DOHH2 (cell line): Measurements from ENCODE around the gene THEM4.

Experiments
- EZH2phosphoT487 ChIP-seq: fragments of 200-600 bp; sonication (generic); IDR thresholded peaks from 2 replicates; pipeline ENCODE4 v1.6.1; 2017; ENCODE audit warnings: borderline replicate concordance, mild to moderate bottlenecking, antibody characterized with exemption, low read length, moderate library complexity, mixed read lengths
- TF ChIP-seq, protein P1 (sequence below): fragments of 200-600 bp; sonication (generic); IDR thresholded peaks from one replicate; pipeline ENCODE4 v1.5.1; 2014; ENCODE audit warnings: antibody characterized with exemption, mild to moderate bottlenecking, low read depth, low read length; ENCODE audit not compliant: poor library complexity, severe bottlenecking

DNA sequence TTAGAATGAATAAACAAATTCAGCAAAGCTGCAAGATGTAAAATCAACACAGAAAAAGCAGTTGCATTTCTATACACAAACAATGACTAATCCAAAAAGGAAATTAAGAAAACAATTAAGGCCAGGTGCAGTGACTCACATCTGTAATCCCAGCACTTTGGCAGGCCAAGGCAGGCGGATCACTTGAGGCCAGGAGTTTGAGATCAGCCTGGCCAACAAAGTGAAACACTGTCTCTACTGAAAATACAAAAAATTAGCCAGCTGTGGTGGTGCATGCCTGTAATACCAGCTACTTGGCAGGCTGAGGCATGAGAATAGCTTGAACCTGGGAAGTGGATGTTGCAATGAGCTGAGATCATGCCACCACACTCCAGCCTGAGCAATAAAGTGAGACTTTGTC is 22.3 kb downstream of the THEM4 start:
- TF ChIP-seq, protein P1, sequence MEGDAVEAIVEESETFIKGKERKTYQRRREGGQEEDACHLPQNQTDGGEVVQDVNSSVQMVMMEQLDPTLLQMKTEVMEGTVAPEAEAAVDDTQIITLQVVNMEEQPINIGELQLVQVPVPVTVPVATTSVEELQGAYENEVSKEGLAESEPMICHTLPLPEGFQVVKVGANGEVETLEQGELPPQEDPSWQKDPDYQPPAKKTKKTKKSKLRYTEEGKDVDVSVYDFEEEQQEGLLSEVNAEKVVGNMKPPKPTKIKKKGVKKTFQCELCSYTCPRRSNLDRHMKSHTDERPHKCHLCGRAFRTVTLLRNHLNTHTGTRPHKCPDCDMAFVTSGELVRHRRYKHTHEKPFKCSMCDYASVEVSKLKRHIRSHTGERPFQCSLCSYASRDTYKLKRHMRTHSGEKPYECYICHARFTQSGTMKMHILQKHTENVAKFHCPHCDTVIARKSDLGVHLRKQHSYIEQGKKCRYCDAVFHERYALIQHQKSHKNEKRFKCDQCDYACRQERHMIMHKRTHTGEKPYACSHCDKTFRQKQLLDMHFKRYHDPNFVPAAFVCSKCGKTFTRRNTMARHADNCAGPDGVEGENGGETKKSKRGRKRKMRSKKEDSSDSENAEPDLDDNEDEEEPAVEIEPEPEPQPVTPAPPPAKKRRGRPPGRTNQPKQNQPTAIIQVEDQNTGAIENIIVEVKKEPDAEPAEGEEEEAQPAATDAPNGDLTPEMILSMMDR: no peak
- no peak for TF ChIP-seq EZH2phosphoT487
